Vagina (tissue), 2 donors: ENCODE data around the gene SPTA1.

Experiments
- POLR2A ChIP-seq, 2 donors: fragments of 450-650 bp; IDR thresholded peaks; one replicate each; pipeline ENCODE4 v1.6.1; 2017; ENCODE audit warnings: antibody characterized with exemption in 2 of 2, mild to moderate bottlenecking in 2 of 2, moderate library complexity in 2 of 2
- POLR2AphosphoS5 ChIP-seq, 2 donors: sonication (generic); formaldehyde crosslinking; IDR thresholded peaks; one replicate each; pipeline ENCODE4 v1.9.0; 2017; ENCODE audit warnings: antibody characterized with exemption in 2 of 2, mild to moderate bottlenecking in 2 of 2, low read depth in 1 of 2; ENCODE audit not compliant: insufficient read depth in 1 of 2
- TF ChIP-seq, protein P1 (sequence below), 3 experiments: fragments of 450-650 bp in 2 of 3; fragments of 200-600 bp in 1 of 3; sonication (generic) in 1 of 3; IDR thresholded peaks; one replicate each; pipeline ENCODE4 v1.5.1; 2017 to 2019; ENCODE audit warnings: antibody characterized with exemption in 3 of 3, mild to moderate bottlenecking in 2 of 3, moderate library complexity in 2 of 3

DNA sequence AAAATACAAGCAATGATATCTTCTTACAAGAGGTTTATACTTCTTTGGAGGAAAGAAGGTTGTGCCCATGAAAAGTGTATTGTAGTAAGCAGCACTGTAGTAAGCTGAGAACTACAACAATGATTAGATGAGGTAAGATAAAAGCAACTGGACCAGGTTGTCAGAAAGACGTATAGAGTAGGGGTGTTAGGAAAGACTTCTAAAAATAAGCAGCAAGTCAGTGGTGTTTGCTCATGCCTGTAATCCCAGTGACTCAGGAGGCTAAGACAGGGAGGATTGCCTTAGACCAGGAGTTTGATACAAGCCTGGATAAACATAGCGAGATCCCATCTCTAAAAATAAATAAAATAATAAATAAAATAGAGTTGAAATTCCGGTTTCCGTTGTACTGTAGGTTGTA, 102.6 kb downstream of the SPTA1 start:
- TF ChIP-seq, protein P1, sequence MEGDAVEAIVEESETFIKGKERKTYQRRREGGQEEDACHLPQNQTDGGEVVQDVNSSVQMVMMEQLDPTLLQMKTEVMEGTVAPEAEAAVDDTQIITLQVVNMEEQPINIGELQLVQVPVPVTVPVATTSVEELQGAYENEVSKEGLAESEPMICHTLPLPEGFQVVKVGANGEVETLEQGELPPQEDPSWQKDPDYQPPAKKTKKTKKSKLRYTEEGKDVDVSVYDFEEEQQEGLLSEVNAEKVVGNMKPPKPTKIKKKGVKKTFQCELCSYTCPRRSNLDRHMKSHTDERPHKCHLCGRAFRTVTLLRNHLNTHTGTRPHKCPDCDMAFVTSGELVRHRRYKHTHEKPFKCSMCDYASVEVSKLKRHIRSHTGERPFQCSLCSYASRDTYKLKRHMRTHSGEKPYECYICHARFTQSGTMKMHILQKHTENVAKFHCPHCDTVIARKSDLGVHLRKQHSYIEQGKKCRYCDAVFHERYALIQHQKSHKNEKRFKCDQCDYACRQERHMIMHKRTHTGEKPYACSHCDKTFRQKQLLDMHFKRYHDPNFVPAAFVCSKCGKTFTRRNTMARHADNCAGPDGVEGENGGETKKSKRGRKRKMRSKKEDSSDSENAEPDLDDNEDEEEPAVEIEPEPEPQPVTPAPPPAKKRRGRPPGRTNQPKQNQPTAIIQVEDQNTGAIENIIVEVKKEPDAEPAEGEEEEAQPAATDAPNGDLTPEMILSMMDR (IDR thresholded peaks at IDR 0.05), result no peak
- TF ChIP-seq POLR2A (IDR thresholded peaks at IDR 0.05), result no peak
- no peak for TF ChIP-seq POLR2AphosphoS5 (IDR thresholded peaks at IDR 0.05; ENCODE audit: insufficient read depth in 1 of 2, low read depth in 1 of 2)
